ENCODE results near the gene DAPK1.

DAPK1 gene

DNA sequence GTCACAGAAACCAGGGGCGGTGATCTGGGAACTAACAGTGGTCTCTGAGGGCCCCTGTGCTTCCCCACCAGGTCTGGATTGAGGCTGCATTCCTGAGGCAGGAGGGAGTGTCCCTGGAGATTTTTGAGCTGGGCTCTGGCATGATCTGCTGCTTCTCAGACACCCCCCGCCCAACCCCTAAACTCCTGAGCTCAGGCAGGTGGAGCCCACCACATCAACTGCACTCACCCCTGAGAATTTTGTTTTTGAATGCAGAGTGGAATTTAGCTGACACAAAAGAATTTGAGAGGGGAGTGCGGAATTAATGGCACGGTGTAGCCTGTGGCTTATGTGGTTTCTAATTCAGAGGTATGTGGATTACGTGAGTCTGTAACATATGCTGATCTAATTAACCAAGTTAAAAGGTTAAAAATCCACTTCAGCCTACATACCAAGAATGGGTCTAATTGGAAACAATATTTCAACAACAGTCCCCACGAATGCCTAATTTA is 204.3 kb downstream of the DAPK1 start:
- DNase-seq (ENCODE audit: low read depth in 2 of 2) = no peak
- H3K4me3 ChIP-seq (replicated peaks in 1 of 2; ENCODE audit: low read depth in 2 of 2, low read length in 2 of 2) = no peak overlapping the region
- TF ChIP-seq, protein P1, sequence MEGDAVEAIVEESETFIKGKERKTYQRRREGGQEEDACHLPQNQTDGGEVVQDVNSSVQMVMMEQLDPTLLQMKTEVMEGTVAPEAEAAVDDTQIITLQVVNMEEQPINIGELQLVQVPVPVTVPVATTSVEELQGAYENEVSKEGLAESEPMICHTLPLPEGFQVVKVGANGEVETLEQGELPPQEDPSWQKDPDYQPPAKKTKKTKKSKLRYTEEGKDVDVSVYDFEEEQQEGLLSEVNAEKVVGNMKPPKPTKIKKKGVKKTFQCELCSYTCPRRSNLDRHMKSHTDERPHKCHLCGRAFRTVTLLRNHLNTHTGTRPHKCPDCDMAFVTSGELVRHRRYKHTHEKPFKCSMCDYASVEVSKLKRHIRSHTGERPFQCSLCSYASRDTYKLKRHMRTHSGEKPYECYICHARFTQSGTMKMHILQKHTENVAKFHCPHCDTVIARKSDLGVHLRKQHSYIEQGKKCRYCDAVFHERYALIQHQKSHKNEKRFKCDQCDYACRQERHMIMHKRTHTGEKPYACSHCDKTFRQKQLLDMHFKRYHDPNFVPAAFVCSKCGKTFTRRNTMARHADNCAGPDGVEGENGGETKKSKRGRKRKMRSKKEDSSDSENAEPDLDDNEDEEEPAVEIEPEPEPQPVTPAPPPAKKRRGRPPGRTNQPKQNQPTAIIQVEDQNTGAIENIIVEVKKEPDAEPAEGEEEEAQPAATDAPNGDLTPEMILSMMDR (IDR thresholded peaks at IDR 0.05; ENCODE audit: low read depth, low read length) = no peak

DNA sequence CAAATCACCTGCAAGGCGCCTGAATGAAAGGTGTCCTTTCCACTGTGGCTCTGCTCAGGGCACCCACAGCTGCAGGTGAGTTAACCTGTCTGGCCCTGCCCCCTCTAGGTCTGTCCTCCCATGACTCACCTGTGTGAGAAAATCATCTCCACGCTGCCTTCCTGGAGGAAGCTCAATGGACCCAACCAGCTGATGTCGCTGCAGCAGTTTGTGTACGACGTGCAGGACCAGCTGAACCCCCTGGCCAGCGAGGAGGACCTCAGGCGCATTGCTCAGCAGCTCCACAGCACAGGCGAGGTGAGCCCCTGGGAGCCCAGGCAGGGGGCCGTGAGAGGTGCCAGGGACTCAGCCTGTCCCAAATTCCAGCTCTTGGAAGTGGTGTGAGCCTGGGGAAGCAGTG is 205.3 kb downstream of the DAPK1 start:
- no peak for DNase-seq (ENCODE audit: low read depth in 2 of 2)
- H3K4me3 ChIP-seq (replicated peaks in 1 of 2; ENCODE audit: low read depth in 2 of 2, low read length in 2 of 2) = no peak overlapping the region
- TF ChIP-seq, protein P1 (IDR thresholded peaks at IDR 0.05; ENCODE audit: low read depth, low read length) = no peak

DNA sequence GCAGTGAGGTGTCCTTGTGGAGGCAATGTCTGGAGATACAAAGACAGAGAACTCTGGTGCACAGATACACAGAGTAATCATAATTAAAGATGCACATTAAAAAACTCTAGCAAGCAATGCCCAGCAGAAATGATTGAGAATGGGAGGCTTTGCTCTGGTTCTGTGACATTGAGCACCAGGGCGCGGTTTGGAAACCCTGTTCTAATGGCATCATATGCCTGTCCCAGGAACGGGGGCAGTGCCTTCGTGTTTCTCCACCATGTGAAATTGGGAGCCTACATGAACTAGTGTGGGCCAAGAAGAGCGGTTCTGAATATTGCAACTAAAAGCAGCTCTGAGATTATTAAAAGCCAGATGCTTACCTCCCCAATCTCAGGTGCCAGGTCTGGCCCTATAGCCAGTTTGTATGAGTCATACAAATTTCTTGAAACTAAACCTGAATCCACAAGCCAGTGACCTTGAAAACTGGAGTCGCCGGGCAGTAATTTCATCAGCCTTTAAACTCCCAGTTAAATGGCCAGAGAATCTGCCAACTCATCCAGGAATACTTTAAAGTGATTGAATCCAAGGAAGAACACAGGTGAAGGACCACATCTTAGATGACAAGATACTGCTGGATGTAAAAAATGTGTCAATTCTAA is 206.1 kb downstream of the DAPK1 start:
- no peak for DNase-seq (ENCODE audit: low read depth in 2 of 2)
- no peak overlapping the region for H3K4me3 ChIP-seq (replicated peaks in 1 of 2; ENCODE audit: low read depth in 2 of 2, low read length in 2 of 2)
- TF ChIP-seq, protein P1 (IDR thresholded peaks at IDR 0.05; ENCODE audit: low read depth, low read length) = no peak

DNA sequence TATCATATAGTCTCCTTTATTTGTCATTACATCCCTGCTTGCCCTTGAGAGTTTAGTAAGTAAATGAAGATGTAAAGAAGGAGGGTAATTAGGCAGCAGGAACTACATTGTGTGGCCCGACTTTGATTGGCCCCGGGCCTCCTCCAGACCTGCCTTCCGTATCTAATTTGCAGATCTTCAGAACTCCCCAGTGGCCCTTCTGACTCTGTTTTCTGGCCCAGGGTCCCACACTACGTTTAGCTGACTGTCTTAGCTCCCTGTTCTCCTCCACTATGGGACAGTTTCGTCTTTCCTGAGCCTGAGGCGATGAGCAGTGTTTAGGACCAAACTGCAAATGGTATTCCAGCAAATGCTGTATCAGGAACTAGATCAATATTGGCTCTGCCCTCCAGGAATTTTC is 206.7 kb downstream of the DAPK1 start:
- H3K4me3 ChIP-seq (replicated peaks in 1 of 2; ENCODE audit: low read depth in 2 of 2, low read length in 2 of 2) = no peak overlapping the region
- TF ChIP-seq, protein P1 (IDR thresholded peaks at IDR 0.05; ENCODE audit: low read depth, low read length) = no peak
- DNase-seq (ENCODE audit: low read depth in 2 of 2) = no peak

DNA sequence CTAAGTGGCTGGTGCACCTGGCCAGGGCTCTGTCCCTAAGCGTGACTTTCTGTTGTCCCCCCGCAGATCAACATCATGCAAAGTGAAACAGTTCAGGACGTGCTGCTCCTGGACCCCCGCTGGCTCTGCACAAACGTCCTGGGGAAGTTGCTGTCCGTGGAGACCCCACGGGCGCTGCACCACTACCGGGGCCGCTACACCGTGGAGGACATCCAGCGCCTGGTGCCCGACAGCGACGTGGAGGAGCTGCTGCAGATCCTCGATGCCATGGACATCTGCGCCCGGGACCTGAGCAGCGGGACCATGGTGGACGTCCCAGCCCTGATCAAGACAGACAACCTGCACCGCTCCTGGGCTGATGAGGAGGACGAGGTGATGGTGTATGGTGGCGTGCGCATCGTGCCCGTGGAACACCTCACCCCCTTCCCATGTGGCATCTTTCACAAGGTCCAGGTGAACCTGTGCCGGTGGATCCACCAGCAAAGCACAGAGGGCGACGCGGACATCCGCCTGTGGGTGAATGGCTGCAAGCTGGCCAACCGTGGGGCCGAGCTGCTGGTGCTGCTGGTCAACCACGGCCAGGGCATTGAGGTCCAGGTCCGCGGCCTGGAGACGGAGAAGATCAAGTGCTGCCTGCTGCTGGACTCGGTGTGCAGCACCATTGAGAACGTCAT is 208.5 kb downstream of the DAPK1 start:
- TF ChIP-seq, protein P1 (IDR thresholded peaks at IDR 0.05; ENCODE audit: low read depth, low read length) = no peak
- H3K4me3 ChIP-seq (replicated peaks in 1 of 2; ENCODE audit: low read depth in 2 of 2, low read length in 2 of 2) = no peak overlapping the region
- DNase-seq (ENCODE audit: low read depth in 2 of 2) = no peak

DNA sequence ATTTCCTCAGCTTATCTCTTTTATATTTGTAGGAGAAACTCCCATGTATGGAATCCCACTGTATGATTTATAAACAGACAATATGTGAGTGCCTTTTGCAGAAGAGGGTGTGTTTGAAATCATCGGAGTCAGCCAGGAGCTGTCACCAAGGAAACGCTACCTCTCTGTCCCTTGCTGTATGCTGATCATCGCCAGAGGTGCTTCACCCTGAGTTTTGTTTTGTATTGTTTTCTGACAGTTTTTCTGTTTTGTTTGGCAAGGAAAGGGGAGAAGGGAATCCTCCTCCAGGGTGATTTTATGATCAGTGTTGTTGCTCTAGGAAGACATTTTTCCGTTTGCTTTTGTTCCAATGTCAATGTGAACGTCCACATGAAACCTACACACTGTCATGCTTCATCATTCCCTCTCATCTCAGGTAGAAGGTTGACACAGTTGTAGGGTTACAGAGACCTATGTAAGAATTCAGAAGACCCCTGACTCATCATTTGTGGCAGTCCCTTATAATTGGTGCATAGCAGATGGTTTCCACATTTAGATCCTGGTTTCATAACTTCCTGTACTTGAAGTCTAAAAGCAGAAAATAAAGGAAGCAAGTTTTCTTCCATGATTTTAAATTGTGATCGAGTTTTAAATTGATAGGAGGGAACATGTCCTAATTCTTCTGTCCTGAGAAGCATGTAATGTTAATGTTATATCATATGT is 210.3 kb downstream of the DAPK1 start:
- DNase-seq (ENCODE audit: low read depth in 2 of 2) = peak in 1 of 2 donors; percentile 46

More for the DNA sequence above, 210.3 kb downstream of the DAPK1 start:
- no peak overlapping the region for H3K4me3 ChIP-seq (replicated peaks in 1 of 2; ENCODE audit: low read depth in 2 of 2, low read length in 2 of 2)
- TF ChIP-seq, protein P1 (IDR thresholded peaks at IDR 0.05; ENCODE audit: low read depth, low read length) = no peak
